ENCODE results near the gene MS4A7.
"Not testable (repeated sequence)": the region's sequence is repeated elsewhere in the genome, so short reads cannot be mapped to it uniquely, and the experiment has no call there.

Gene MS4A7

GRCh38 chr11:60362241-60362640, 16.1 kb upstream of the MS4A7 start:
- ATAC-seq (ENCODE audit: low read depth) (no peak), DNase-seq (ENCODE audit: low spot score) (no peak)
- TF ChIP-seq, protein P1, sequence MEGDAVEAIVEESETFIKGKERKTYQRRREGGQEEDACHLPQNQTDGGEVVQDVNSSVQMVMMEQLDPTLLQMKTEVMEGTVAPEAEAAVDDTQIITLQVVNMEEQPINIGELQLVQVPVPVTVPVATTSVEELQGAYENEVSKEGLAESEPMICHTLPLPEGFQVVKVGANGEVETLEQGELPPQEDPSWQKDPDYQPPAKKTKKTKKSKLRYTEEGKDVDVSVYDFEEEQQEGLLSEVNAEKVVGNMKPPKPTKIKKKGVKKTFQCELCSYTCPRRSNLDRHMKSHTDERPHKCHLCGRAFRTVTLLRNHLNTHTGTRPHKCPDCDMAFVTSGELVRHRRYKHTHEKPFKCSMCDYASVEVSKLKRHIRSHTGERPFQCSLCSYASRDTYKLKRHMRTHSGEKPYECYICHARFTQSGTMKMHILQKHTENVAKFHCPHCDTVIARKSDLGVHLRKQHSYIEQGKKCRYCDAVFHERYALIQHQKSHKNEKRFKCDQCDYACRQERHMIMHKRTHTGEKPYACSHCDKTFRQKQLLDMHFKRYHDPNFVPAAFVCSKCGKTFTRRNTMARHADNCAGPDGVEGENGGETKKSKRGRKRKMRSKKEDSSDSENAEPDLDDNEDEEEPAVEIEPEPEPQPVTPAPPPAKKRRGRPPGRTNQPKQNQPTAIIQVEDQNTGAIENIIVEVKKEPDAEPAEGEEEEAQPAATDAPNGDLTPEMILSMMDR (IDR thresholded peaks at IDR 0.05; ENCODE audit: poor library complexity, severe bottlenecking): no peak
- H3K9me3 ChIP-seq (ENCODE audit: severe bottlenecking): no peaks in the 10 kb centered on the region
- no peak overlapping the region for H3K27ac ChIP-seq (ENCODE audit: poor library complexity, severe bottlenecking)
- no peaks in the 10 kb centered on the region for H3K36me3 ChIP-seq (ENCODE audit: low read depth)
- peaks cover 13% of the 10 kb centered on the region for H3K27me3 ChIP-seq (ENCODE audit: insufficient read depth, poor library complexity, severe bottlenecking)
- H3K4me1 ChIP-seq (ENCODE audit: insufficient read depth, poor library complexity, severe bottlenecking): no peaks in the 10 kb centered on the region
- H3K4me3 ChIP-seq (ENCODE audit: severe bottlenecking): no peak overlapping the region

GRCh38 chr11:60363542-60364470, 14.5 kb upstream of the MS4A7 start:
- Histone ChIP-seq H3K4me3 (ENCODE audit: severe bottlenecking) (no peak overlapping the region), H3K36me3 (ENCODE audit: low read depth) (no peaks in the 10 kb centered on the region), H3K9me3 (ENCODE audit: severe bottlenecking) (no peaks in the 10 kb centered on the region), H3K27ac (ENCODE audit: poor library complexity, severe bottlenecking) (no peak overlapping the region), H3K4me1 (ENCODE audit: insufficient read depth, poor library complexity, severe bottlenecking) (no peaks in the 10 kb centered on the region), H3K27me3 (ENCODE audit: insufficient read depth, poor library complexity, severe bottlenecking) (peaks cover 13% of the 10 kb centered on the region)
- ATAC-seq (ENCODE audit: low read depth): peak; percentile 50; the same call in 1 of the 3 replicates
- TF ChIP-seq, protein P1 (IDR thresholded peaks at IDR 0.05; ENCODE audit: poor library complexity, severe bottlenecking): peak; percentile 83
- DNase-seq (ENCODE audit: low spot score): no peak

- not testable (repeated sequence) for H3K36me3 ChIP-seq (ENCODE audit: low read depth); ATAC-seq (ENCODE audit: low read depth); H3K4me3 ChIP-seq (ENCODE audit: severe bottlenecking); H3K9me3 ChIP-seq (ENCODE audit: severe bottlenecking); DNase-seq (ENCODE audit: low spot score); H3K27ac ChIP-seq (ENCODE audit: poor library complexity, severe bottlenecking)
- peaks cover 11% of the 10 kb centered on the region for H3K4me1 ChIP-seq (ENCODE audit: insufficient read depth, poor library complexity, severe bottlenecking)
- peaks cover 13% of the 10 kb centered on the region for H3K27me3 ChIP-seq (ENCODE audit: insufficient read depth, poor library complexity, severe bottlenecking)
These were observed 11.9 kb upstream of the MS4A7 start for GRCh38 chr11:60366262-60366904.

GRCh38 chr11:60367009-60367408, 11.3 kb upstream of the MS4A7 start:
- TF ChIP-seq, protein P1 (IDR thresholded peaks at IDR 0.05; ENCODE audit: poor library complexity, severe bottlenecking): no peak
- DNase-seq (ENCODE audit: low spot score): no peak
- ATAC-seq (ENCODE audit: low read depth): no peak
- H3K4me3 ChIP-seq (ENCODE audit: severe bottlenecking): no peak overlapping the region
- H3K36me3 ChIP-seq (ENCODE audit: low read depth): no peaks in the 10 kb centered on the region
- H3K4me1 ChIP-seq (ENCODE audit: insufficient read depth, poor library complexity, severe bottlenecking): peaks cover 14% of the 10 kb centered on the region
- peaks cover 13% of the 10 kb centered on the region for H3K27me3 ChIP-seq (ENCODE audit: insufficient read depth, poor library complexity, severe bottlenecking)
- H3K9me3 ChIP-seq (ENCODE audit: severe bottlenecking): no peaks in the 10 kb centered on the region
- H3K27ac ChIP-seq (ENCODE audit: poor library complexity, severe bottlenecking): no peak overlapping the region

DNA sequence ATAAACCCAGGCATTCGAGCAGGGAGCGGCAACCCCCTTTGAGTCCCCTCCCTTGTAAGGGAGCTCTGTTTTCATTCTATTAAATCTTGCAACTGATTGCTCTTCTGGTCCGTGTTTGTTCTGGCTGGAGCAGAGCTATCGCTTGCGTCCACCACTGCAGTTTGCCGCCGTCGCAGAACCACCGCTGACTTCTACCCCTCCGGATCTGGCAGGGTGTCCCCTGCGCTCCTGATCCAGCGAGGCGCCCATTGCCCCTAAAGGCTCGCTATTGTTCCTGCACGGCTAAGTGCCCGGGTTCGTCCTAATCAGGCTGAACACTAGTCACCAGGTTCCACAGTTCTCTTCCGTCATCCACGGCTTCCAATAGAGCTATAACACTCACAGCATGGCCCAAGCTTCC, 10.4 kb upstream of the MS4A7 start:
- TF ChIP-seq, protein P1 (IDR thresholded peaks at IDR 0.05; ENCODE audit: poor library complexity, severe bottlenecking): no peak
- DNase-seq (ENCODE audit: low spot score): no peak
- H3K9me3 ChIP-seq (ENCODE audit: severe bottlenecking): no peaks in the 10 kb centered on the region

More for the DNA sequence above, 10.4 kb upstream of the MS4A7 start:
- no peak overlapping the region for H3K27ac ChIP-seq (ENCODE audit: poor library complexity, severe bottlenecking)
- peaks cover 13% of the 10 kb centered on the region for H3K27me3 ChIP-seq (ENCODE audit: insufficient read depth, poor library complexity, severe bottlenecking)
- peaks cover 14% of the 10 kb centered on the region for H3K4me1 ChIP-seq (ENCODE audit: insufficient read depth, poor library complexity, severe bottlenecking)
- no peak overlapping the region for H3K4me3 ChIP-seq (ENCODE audit: severe bottlenecking)
- no peaks in the 10 kb centered on the region for H3K36me3 ChIP-seq (ENCODE audit: low read depth)
- no peak for ATAC-seq (ENCODE audit: low read depth)

Measured in RWPE2 (cell line).